ENCODE results near the gene MREG. TPM values are rescaled to one million over a fixed set of nuclear protein-coding genes. Genes with fewer than 3 reads are reported as not detected.

MREG gene
- total and polyA plus RNA-seq, 4 donors: 0.87 to 3.1 (median 2.7) TPM

GRCh38 chr2:216055680-216056079, 42.3 kb upstream of the MREG start (continued):
- TF ChIP-seq MAX (IDR thresholded peaks at IDR 0.05) (no peak), FOXA1 (IDR thresholded peaks at IDR 0.05) (no peak), FOXA2 (IDR thresholded peaks at IDR 0.05) (no peak), NR2F2 (IDR thresholded peaks at IDR 0.05) (no peak)

GRCh38 chr2:216052420-216052819, 39.1 kb upstream of the MREG start:
- H3K36me3 ChIP-seq (ENCODE audit: control insufficient read depth in 4 of 4, insufficient read depth in 3 of 4, low read depth in 1 of 4, low read length in 3 of 4): peaks cover 2 to 27% (median 18%) of the 10 kb centered on the region in 4 donors
- H3K9me3 ChIP-seq (ENCODE audit: control insufficient read depth in 4 of 4, low read length in 3 of 4): no peaks in the 10 kb centered on the region
- H3K4me1 ChIP-seq (ENCODE audit: control insufficient read depth in 4 of 4, insufficient read depth in 4 of 4, low read length in 3 of 4): peaks cover 0 to 11% (median 6%) of the 10 kb centered on the region in 4 donors
- H3K27me3 ChIP-seq (ENCODE audit: control insufficient read depth in 4 of 4, insufficient read depth in 4 of 4, low read length in 3 of 4): no peaks in the 10 kb centered on the region
- no peak overlapping the region for H3K27ac ChIP-seq (ENCODE audit: low read depth in 1 of 2, low read length in 2 of 2)
- DNase-seq (ENCODE audit: low spot score): no peak
- TF ChIP-seq RAD21 (IDR thresholded peaks at IDR 0.05): no peak
- TF ChIP-seq SP1 (IDR thresholded peaks at IDR 0.05): no peak
- TF ChIP-seq EGR1 (IDR thresholded peaks at IDR 0.05; ENCODE audit: low read depth in 2 of 2): no peak
- TF ChIP-seq RXRA (IDR thresholded peaks at IDR 0.05): no peak
- TF ChIP-seq ATF3 (IDR thresholded peaks at IDR 0.05): no peak
- TF ChIP-seq REST (IDR thresholded peaks at IDR 0.05): no peak
- no peak for TF ChIP-seq ZBTB33 (IDR thresholded peaks at IDR 0.05)
- no peak for TF ChIP-seq NR2F2 (IDR thresholded peaks at IDR 0.05)
- no peak overlapping the region for H3K9ac ChIP-seq (ENCODE audit: low read depth in 1 of 2, low read length in 2 of 2)
- over 99% methylated on average over 2 of the region's 2 CpGs for WGBS
- H3K4me3 ChIP-seq (ENCODE audit: low read depth in 1 of 3, low read length in 3 of 3): no peak overlapping the region

GRCh38 chr2:216051350-216051749, 38.0 kb upstream of the MREG start:
- no peaks in the 10 kb centered on the region for H3K27me3 ChIP-seq (ENCODE audit: control insufficient read depth in 4 of 4, insufficient read depth in 4 of 4, low read length in 3 of 4)
- H3K36me3 ChIP-seq (ENCODE audit: control insufficient read depth in 4 of 4, insufficient read depth in 3 of 4, low read depth in 1 of 4, low read length in 3 of 4): peaks cover 2 to 38% (median 23%) of the 10 kb centered on the region in 4 donors
- H3K9me3 ChIP-seq (ENCODE audit: control insufficient read depth in 4 of 4, low read length in 3 of 4): no peaks in the 10 kb centered on the region
- no peak overlapping the region for H3K27ac ChIP-seq (ENCODE audit: low read depth in 1 of 2, low read length in 2 of 2)
- no peak for DNase-seq (ENCODE audit: low spot score)
- no peak overlapping the region for H3K9ac ChIP-seq (ENCODE audit: low read depth in 1 of 2, low read length in 2 of 2)
- 91% methylated on average over 3 of the region's 3 CpGs for WGBS
- no peaks in the 10 kb centered on the region for H3K4me1 ChIP-seq (ENCODE audit: control insufficient read depth in 4 of 4, insufficient read depth in 4 of 4, low read length in 3 of 4)
- H3K4me3 ChIP-seq (ENCODE audit: low read depth in 1 of 3, low read length in 3 of 3): no peak overlapping the region
- no peak for TF ChIP-seq FOXA1 (IDR thresholded peaks at IDR 0.05)
- no peak for TF ChIP-seq HNF4G (IDR thresholded peaks at IDR 0.05)
- no peak for TF ChIP-seq JUND (IDR thresholded peaks at IDR 0.05)
- TF ChIP-seq ATF3 (IDR thresholded peaks at IDR 0.05): no peak
- TF ChIP-seq YY1 (IDR thresholded peaks at IDR 0.05): no peak
- TF ChIP-seq GABPA (IDR thresholded peaks at IDR 0.05 in 1 of 2, conservative IDR thresholded peaks at IDR 0.05 in 1 of 2): no peak
- TF ChIP-seq EGR1 (IDR thresholded peaks at IDR 0.05; ENCODE audit: low read depth in 2 of 2): no peak
- TF ChIP-seq REST (IDR thresholded peaks at IDR 0.05): no peak
- no peak for TF ChIP-seq HNF4A (conservative IDR thresholded peaks at IDR 0.05)
- TF ChIP-seq MAX (IDR thresholded peaks at IDR 0.05): no peak
- no peak for TF ChIP-seq NR2F2 (IDR thresholded peaks at IDR 0.05)
- no peak for TF ChIP-seq CTCF (IDR thresholded peaks at IDR 0.05; ENCODE audit: low read depth, low read length, missing input control)
- no peak for TF ChIP-seq RAD21 (IDR thresholded peaks at IDR 0.05)
- no peak for TF ChIP-seq RXRA (IDR thresholded peaks at IDR 0.05)
- no peak for TF ChIP-seq SP1 (IDR thresholded peaks at IDR 0.05)
- no peak for TF ChIP-seq FOXA2 (IDR thresholded peaks at IDR 0.05)
- TF ChIP-seq TAF1 (conservative IDR thresholded peaks at IDR 0.05): no peak

Measured in liver (tissue), 9 donors.